ENCODE results near the gene COL23A1. TPM values are rescaled to one million over a fixed set of nuclear protein-coding genes. Genes with fewer than 3 reads are reported as not detected.

COL23A1 gene
- total RNA-seq, 1 experiment from 2014 or later = not detected

GRCh38 chr5:178557416-178557815, 32.8 kb downstream of the COL23A1 start:
- no peak for DNase-seq (ENCODE audit: low read depth)

- DNase-seq (ENCODE audit: low read depth) = no peak
Observed at GRCh38 chr5:178555771-178556211, 34.4 kb downstream of the COL23A1 start.

GRCh38 chr5:178555005-178555404, 35.2 kb downstream of the COL23A1 start:
- no peak for DNase-seq (ENCODE audit: low read depth)

GRCh38 chr5:178554311-178554710, 35.9 kb downstream of the COL23A1 start:
- no peak for DNase-seq (ENCODE audit: low read depth)

GRCh38 chr5:178553517-178553916, 36.7 kb downstream of the COL23A1 start:
- no peak for DNase-seq (ENCODE audit: low read depth)

- DNase-seq (ENCODE audit: low read depth) = no peak
Observed at GRCh38 chr5:178551468-178551867, 38.7 kb downstream of the COL23A1 start.

GRCh38 chr5:178551059-178551458, 39.1 kb downstream of the COL23A1 start:
- no peak for DNase-seq (ENCODE audit: low read depth)

- no peak for DNase-seq (ENCODE audit: low read depth)
Observed at GRCh38 chr5:178548746-178549145, 41.4 kb downstream of the COL23A1 start.

- DNase-seq (ENCODE audit: low read depth) = no peak
Observed at GRCh38 chr5:178547753-178548415, 42.3 kb downstream of the COL23A1 start.

- DNase-seq (ENCODE audit: low read depth) = no peak
Observed at GRCh38 chr5:178547052-178547666, 43.0 kb downstream of the COL23A1 start.

- DNase-seq (ENCODE audit: low read depth) = no peak
Observed at GRCh38 chr5:178546675-178547033, 43.5 kb downstream of the COL23A1 start.

GRCh38 chr5:178545941-178546674, 44.1 kb downstream of the COL23A1 start:
- DNase-seq (ENCODE audit: low read depth) = no peak

- no peak for DNase-seq (ENCODE audit: low read depth)
Observed at GRCh38 chr5:178545176-178545575, 45.0 kb downstream of the COL23A1 start.

GRCh38 chr5:178544166-178544834, 45.9 kb downstream of the COL23A1 start:
- DNase-seq (ENCODE audit: low read depth) = no peak

- no peak for DNase-seq (ENCODE audit: low read depth)
Observed at GRCh38 chr5:178542455-178542854, 47.7 kb downstream of the COL23A1 start.

- DNase-seq (ENCODE audit: low read depth) = no peak
Observed at GRCh38 chr5:178540526-178540925, 49.7 kb downstream of the COL23A1 start.

- DNase-seq (ENCODE audit: low read depth) = no peak
Observed at GRCh38 chr5:178538741-178539229, 51.4 kb downstream of the COL23A1 start.

GRCh38 chr5:178537467-178538371, 52.5 kb downstream of the COL23A1 start:
- DNase-seq (ENCODE audit: low read depth) = no peak

GRCh38 chr5:178536541-178537466, 53.4 kb downstream of the COL23A1 start:
- DNase-seq (ENCODE audit: low read depth) = no peak
